PC-3 (cell line): ENCODE measurements around the gene PLD4. TPM values are rescaled to one million over a fixed set of nuclear protein-coding genes. Genes with fewer than 3 reads are reported as not detected.

ENCODE experiments used
- ATAC-seq: fragments of 200-7000 bp; cut with Tn5 transposase; 2 replicates; pipeline ENCODE4 v1.9.1; 2020; ENCODE audit warnings: mild to moderate bottlenecking, moderate library complexity
- BruUV-seq: library from RNA; stranded (reverse); fragments of 400-500 nt; replicated peaks from 2 replicates; lab custom pipeline; 2021; lab: Mats Ljungman, UMichigan
- CTCF ChIA-PET: fragments of 300-600 bp; sonication (Branson Sonifier 250); formaldehyde crosslinking; loops from one replicate; lab custom pipeline; 2022; ENCODE audit warnings: antibody characterized with exemption; lab: Charles Lee
- POLR2A ChIA-PET: fragments of 300-600 bp; sonication (Branson Sonifier 250); formaldehyde crosslinking; loops from one replicate; lab custom pipeline; 2022; ENCODE audit warnings: antibody characterized with exemption; ENCODE audit not compliant: unreplicated experiment; lab: Charles Lee
- DNase-seq: peaks from one replicate; pipeline ENCODE4 v3.0.0-alpha.2; 2015
- H2AFZ ChIP-seq: fragments of 300-600 bp; sonication (generic); 2 replicates; pipeline ENCODE4 v1.6.0; 2016; ENCODE audit warnings: antibody characterized with exemption, low read length
- H3F3A ChIP-seq: fragments of 300-600 bp; sonication (generic); one replicate; pipeline ENCODE4 v1.6.0; 2017; ENCODE audit warnings: antibody characterized with exemption, low read length, control low read depth, mild to moderate bottlenecking; ENCODE audit not compliant: unreplicated experiment
- H3K27ac ChIP-seq: fragments of 300-600 bp; sonication (generic); 2 replicates; pipeline ENCODE4 v1.5.1; 2016; ENCODE audit warnings: mild to moderate bottlenecking, low read length
- H3K27me3 ChIP-seq: fragments of 300-600 bp; sonication (generic); 2 replicates; pipeline ENCODE4 v1.6.1; 2016; ENCODE audit warnings: low read length, mixed read lengths
- H3K36me3 ChIP-seq: fragments of 300-600 bp; sonication (generic); 2 replicates; pipeline ENCODE4 v1.6.1; 2016; ENCODE audit warnings: low read depth, mixed run types, low read length, mixed read lengths
- H3K4me1 ChIP-seq: fragments of 300-600 bp; sonication (generic); 2 replicates; pipeline ENCODE4 v1.5.1; 2016; ENCODE audit warnings: low read length; ENCODE audit not compliant: insufficient read depth
- H3K4me2 ChIP-seq: fragments of 300-600 bp; sonication (generic); 2 replicates; pipeline ENCODE4 v1.6.0; 2016; ENCODE audit warnings: low read length
- H3K4me3 ChIP-seq: fragments of 300-600 bp; sonication (generic); 2 replicates; pipeline ENCODE4 v1.5.1; 2016; ENCODE audit warnings: mild to moderate bottlenecking, low read length, mixed read lengths
- H3K79me2 ChIP-seq: fragments of 300-600 bp; sonication (generic); 2 replicates; pipeline ENCODE4 v1.6.1; 2017; ENCODE audit warnings: low read length, mixed read lengths
- H3K9ac ChIP-seq: fragments of 300-600 bp; sonication (generic); 2 replicates; pipeline ENCODE4 v1.6.0; 2016; ENCODE audit warnings: mild to moderate bottlenecking, low read length
- H3K9me2 ChIP-seq: fragments of 300-600 bp; sonication (generic); replicated peaks from 2 replicates; pipeline ENCODE4 v1.6.1; 2016; ENCODE audit warnings: mixed run types, low read length, mixed read lengths
- H3K9me3 ChIP-seq: fragments of 300-600 bp; sonication (generic); 2 replicates; pipeline ENCODE4 v1.6.1; 2016; ENCODE audit warnings: low read length, mixed read lengths
- H4K20me1 ChIP-seq: fragments of 300-600 bp; sonication (generic); 2 replicates; pipeline ENCODE4 v1.6.1; 2016; ENCODE audit warnings: low read length, mixed read lengths
- EZH2 ChIP-seq: fragments of 300-600 bp; sonication (generic); IDR thresholded peaks from one replicate; pipeline ENCODE4 v1.6.1; 2017; ENCODE audit warnings: antibody characterized with exemption, mild to moderate bottlenecking, low read length; ENCODE audit not compliant: unreplicated experiment
- EZH2phosphoT487 ChIP-seq: fragments of 300-600 bp; sonication (generic); IDR thresholded peaks from 2 replicates; pipeline ENCODE4 v1.6.1; 2018; ENCODE audit warnings: mild to moderate bottlenecking, antibody characterized with exemption, low read length, borderline replicate concordance
- intact Hi-C: fragments of 100-400 bp; cut with micrococcal nuclease; formaldehyde crosslinking; loops from 2 replicates; pipeline ENCODE4 v1.9.0; 2023
- total RNA-seq: library from RNA; depleted of rRNA; stranded (reverse); fragments of >200 nt; gene quantifications from 2 replicates; pipeline ENCODE4 v1.2.3, GENCODE V29; 2014
- TF ChIP-seq, protein P1 (sequence below): fragments of 300-600 bp; sonication (generic); conservative IDR thresholded peaks from 2 replicates; pipeline ENCODE4 v1.5.1; 2017; ENCODE audit warnings: antibody characterized with exemption, low read depth, mild to moderate bottlenecking, low read length

The PLD4 gene
- total RNA-seq, 1 experiment from 2014 or later, result 0.04 TPM

DNA sequence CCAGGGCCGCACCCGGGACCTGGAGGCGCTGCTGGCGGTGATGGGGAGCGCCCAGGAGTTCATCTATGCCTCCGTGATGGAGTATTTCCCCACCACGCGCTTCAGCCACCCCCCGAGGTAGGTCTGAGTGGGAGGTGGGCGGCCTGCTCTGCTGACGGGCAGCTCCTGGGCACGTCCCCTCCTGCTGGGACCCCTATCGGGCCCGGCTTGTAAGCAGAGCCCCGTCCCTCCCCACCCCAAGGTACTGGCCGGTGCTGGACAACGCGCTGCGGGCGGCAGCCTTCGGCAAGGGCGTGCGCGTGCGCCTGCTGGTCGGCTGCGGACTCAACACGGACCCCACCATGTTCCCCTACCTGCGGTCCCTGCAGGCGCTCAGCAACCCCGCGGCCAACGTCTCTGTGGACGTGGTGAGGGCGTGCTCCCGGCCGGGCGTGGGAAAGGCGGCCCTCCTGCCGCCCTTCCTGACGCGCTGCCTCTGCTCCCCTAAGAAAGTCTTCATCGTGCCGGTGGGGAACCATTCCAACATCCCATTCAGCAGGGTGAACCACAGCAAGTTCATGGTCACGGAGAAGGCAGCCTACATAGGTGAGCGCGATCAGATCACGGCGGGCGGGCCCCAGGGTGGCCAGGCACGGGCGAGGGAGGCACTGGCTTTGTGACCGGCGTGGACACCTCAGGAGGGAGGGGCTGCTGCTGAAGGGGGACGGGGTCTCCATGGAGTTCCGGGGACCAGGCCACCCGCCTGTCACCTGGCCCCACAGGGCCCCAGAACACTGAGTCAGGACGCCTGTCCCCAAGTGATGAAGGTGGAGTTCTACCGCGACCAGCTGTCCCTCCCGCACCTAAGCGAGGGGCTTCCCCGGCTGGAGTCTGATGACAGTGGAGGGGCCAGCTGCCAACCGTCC, 7.3 kb downstream of the PLD4 start:
- no peaks in the 10 kb centered on the region for H3K4me1 ChIP-seq
- no peak overlapping the region for H3K27ac ChIP-seq
- ChIA-PET CTCF (no interaction called here), POLR2A (no interaction called here)
- BruUV-seq, result no TSS peak
- ATAC-seq (no peak), DNase-seq (no peak)
- H3K9ac ChIP-seq, result no peak overlapping the region
- intact Hi-C loops, result loop anchor here (5.0 kb wide), 1 partner anchor 40 kb away; no protein-coding TSS in a partner anchor
- no peaks in the 10 kb centered on the region for H3K27me3 ChIP-seq
- no peaks in the 10 kb centered on the region for H3F3A ChIP-seq
- no peak overlapping the region for H3K4me3 ChIP-seq
- no peak overlapping the region for H2AFZ ChIP-seq
- H4K20me1 ChIP-seq, result no peaks in the 10 kb centered on the region
- no peak overlapping the region for H3K4me2 ChIP-seq
- H3K9me3 ChIP-seq, result no peaks in the 10 kb centered on the region
- no peak for TF ChIP-seq EZH2
- TF ChIP-seq EZH2phosphoT487, result no peak
- TF ChIP-seq, protein P1, sequence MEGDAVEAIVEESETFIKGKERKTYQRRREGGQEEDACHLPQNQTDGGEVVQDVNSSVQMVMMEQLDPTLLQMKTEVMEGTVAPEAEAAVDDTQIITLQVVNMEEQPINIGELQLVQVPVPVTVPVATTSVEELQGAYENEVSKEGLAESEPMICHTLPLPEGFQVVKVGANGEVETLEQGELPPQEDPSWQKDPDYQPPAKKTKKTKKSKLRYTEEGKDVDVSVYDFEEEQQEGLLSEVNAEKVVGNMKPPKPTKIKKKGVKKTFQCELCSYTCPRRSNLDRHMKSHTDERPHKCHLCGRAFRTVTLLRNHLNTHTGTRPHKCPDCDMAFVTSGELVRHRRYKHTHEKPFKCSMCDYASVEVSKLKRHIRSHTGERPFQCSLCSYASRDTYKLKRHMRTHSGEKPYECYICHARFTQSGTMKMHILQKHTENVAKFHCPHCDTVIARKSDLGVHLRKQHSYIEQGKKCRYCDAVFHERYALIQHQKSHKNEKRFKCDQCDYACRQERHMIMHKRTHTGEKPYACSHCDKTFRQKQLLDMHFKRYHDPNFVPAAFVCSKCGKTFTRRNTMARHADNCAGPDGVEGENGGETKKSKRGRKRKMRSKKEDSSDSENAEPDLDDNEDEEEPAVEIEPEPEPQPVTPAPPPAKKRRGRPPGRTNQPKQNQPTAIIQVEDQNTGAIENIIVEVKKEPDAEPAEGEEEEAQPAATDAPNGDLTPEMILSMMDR, result no peak
- no peaks in the 10 kb centered on the region for H3K36me3 ChIP-seq
- H3K9me2 ChIP-seq, result no peaks in the 10 kb centered on the region
- no peaks in the 10 kb centered on the region for H3K79me2 ChIP-seq

DNA sequence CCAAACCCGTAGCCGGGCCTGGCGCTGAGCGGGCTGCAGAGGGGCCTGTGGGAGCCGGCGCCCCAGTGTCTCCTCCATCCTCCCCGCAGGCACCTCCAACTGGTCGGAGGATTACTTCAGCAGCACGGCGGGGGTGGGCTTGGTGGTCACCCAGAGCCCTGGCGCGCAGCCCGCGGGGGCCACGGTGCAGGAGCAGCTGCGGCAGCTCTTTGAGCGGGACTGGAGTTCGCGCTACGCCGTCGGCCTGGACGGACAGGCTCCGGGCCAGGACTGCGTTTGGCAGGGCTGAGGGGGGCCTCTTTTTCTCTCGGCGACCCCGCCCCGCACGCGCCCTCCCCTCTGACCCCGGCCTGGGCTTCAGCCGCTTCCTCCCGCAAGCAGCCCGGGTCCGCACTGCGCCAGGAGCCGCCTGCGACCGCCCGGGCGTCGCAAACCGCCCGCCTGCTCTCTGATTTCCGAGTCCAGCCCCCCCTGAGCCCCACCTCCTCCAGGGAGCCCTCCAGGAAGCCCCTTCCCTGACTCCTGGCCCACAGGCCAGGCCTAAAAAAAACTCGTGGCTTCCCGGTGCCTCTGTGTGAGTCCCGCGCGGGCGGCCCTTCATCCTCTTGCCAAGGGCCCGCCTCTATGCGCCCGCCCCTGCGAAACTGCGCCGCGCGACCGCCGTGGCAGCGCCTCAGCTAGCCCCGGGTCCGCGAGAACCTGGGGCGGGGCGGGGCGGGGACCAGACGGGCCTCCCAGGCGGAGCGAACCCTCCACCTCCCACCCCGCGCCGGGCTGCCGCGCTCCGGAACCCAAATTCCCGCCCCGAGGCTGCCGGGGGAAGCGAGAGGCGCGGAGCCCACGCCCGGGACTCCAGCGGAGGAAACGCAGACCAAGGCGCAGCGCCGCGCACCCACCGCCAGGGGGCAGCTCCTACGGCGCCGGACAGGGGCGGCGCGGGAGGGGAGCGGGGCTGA, 8.3 kb downstream of the PLD4 start:
- Histone ChIP-seq H3K27ac (no peak overlapping the region), H3K4me1 (no peaks in the 10 kb centered on the region), H3K4me2 (peak overlapping the region; percentile 85), H3K36me3 (no peaks in the 10 kb centered on the region), H3K79me2 (no peaks in the 10 kb centered on the region), H3K9me3 (no peaks in the 10 kb centered on the region), H3F3A (no peaks in the 10 kb centered on the region), H2AFZ (peak overlapping the region; percentile 89), H3K27me3 (no peaks in the 10 kb centered on the region), H3K9me2 (no peaks in the 10 kb centered on the region), H4K20me1 (no peaks in the 10 kb centered on the region), H3K4me3 (peak overlapping the region; percentile 64), H3K9ac (peak overlapping the region; percentile 71)
- POLR2A ChIA-PET, result interaction anchor here (0.8 kb wide), 1 partner anchor 40 kb away, joined by 4 read pairs; no protein-coding TSS in a partner anchor
- CTCF ChIA-PET, result interaction anchor here (0.6 to 0.8 kb wide), 2 partner anchors 40 to 93 kb away, joined by 3 to 7 read pairs; no protein-coding TSS in a partner anchor
- no peak for TF ChIP-seq EZH2phosphoT487
- TF ChIP-seq, protein P1, result peak; percentile 46
- intact Hi-C loops, result loop anchor here (5.0 kb wide), 1 partner anchor 39 kb away; no protein-coding TSS in a partner anchor
- DNase-seq, result peak; percentile 93
- BruUV-seq, result no TSS peak
- ATAC-seq, result peak; percentile 81
